GM12891 (cell line): ENCODE measurements around the gene STXBP5.
"Not testable (repeated sequence)": the region's sequence is repeated elsewhere in the genome, so short reads cannot be mapped to it uniquely, and the experiment has no call there.

Source experiments
- DNase-seq: peaks from one replicate; pipeline ENCODE4 v3.0.0; 2011; ENCODE audit warnings: low spot score; ENCODE audit not compliant: insufficient read length
- FAIRE-seq: peaks from 2 replicates; lab custom pipeline; 2011; peaks lifted over from hg19 to GRCh38; lab: Jason Lieb, UNC
- PAX5 ChIP-seq: IDR thresholded peaks from 2 replicates; pipeline ENCODE4 v1.6.1; 2011; ENCODE audit warnings: low read length, moderate library complexity, mild to moderate bottlenecking; ENCODE audit not compliant: insufficient read depth, severe bottlenecking
- POLR2A ChIP-seq: IDR thresholded peaks from 2 replicates; pipeline ENCODE4 v1.6.1; 2011; ENCODE audit warnings: low read depth, low read length, control low read depth
- POLR2AphosphoS5 ChIP-seq: IDR thresholded peaks from 2 replicates; pipeline ENCODE4 v1.6.1; 2011; ENCODE audit warnings: low read depth, low read length, control low read depth
- POU2F2 ChIP-seq: IDR thresholded peaks from 2 replicates; pipeline ENCODE4 v1.6.1; 2011; ENCODE audit warnings: low read depth, mild to moderate bottlenecking, control low read depth, low read length, moderate library complexity
- SPI1 ChIP-seq: IDR thresholded peaks from 2 replicates; pipeline ENCODE4 v1.6.1; 2011; ENCODE audit warnings: low read depth, low read length, control low read depth
- TAF1 ChIP-seq: IDR thresholded peaks from 2 replicates; pipeline ENCODE4 v1.6.1; 2011; ENCODE audit warnings: low read depth, low read length, control low read depth

STXBP5 gene

GRCh38 chr6:147226163-147226724 is 22.0 kb downstream of the STXBP5 start:
- TF ChIP-seq POU2F2 (no peak), POLR2A (no peak), TAF1 (no peak), POLR2AphosphoS5 (no peak), SPI1 (no peak), PAX5 (no peak)
- no peak for DNase-seq
- no peak for FAIRE-seq

DNA sequence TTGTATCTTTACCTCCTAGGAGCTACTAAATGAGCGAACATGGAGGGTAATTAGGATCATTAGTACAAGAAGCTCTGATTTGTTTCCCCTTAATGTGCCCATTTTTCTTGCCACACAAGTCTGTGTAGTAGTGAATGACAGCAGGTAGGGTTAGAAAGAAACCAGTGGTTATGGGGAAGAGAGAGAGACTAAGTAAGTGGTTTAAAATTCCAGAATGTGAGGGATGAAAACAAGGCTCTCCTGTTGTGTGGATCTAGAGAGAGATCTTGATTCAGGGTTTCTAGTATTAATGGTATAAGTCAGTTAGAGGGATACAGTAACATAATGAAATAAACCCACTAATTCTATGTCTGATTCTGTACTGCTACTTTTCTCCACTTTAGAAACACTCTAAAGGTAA is 22.7 kb downstream of the STXBP5 start:
- no peak for TF ChIP-seq PAX5
- TF ChIP-seq POLR2AphosphoS5, result no peak
- no peak for TF ChIP-seq TAF1
- no peak for TF ChIP-seq SPI1
- TF ChIP-seq POLR2A, result no peak
- no peak for TF ChIP-seq POU2F2
- no peak for FAIRE-seq
- DNase-seq, result no peak

DNA sequence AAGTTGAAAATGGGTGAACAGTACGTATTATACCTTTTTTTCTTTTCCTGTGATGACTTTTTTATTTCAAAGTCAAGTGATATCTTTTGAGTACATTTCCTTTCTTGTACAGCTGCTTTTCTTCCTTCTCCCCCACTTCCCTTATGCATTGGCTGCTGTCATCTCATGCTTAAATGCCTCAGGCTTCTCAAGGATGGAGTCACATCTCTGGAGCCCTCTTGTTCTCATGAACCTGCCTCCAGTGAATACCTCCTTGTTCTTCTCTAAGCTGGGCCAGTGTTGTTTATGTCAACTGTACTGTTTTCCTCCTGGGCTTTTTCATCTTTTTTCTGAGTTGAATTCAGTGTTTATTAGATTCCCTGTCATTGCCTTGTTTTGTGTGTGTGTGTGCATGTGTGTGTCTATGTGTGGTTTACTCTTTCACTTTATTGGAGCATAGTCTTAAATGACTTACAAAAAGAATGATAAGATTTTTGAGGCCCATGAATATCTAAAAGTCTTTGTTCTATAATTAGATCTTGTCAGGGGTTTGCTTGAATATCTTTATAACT is 23.6 kb downstream of the STXBP5 start:
- no peak for TF ChIP-seq POU2F2
- no peak for TF ChIP-seq PAX5
- TF ChIP-seq POLR2A, result no peak
- TF ChIP-seq SPI1, result no peak
- TF ChIP-seq TAF1, result no peak
- TF ChIP-seq POLR2AphosphoS5, result no peak
- no peak for DNase-seq

DNA sequence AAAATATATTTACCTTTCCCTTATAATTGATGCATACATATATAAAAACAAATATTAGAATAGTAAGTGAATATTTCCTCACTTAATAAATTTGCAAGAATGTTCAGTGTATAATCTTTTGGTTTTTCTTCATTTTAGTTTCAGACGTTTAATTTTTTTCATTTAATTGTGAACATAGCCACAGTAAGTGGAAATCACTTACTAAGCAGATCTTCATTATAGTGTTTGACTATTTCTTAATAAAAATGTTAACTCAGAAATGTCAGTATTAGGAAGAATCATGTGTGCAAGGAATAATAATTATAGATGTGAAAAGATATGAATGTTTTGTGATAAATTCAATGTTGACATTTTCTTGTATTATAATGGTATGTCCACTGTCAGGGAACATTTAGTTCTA is 27.4 kb downstream of the STXBP5 start:
- DNase-seq (no peak), FAIRE-seq (no peak)
- TF ChIP-seq PAX5 (no peak), POU2F2 (no peak), POLR2A (no peak), POLR2AphosphoS5 (no peak)

More for the DNA sequence above, 23.6 kb downstream of the STXBP5 start:
- no peak for FAIRE-seq

DNA sequence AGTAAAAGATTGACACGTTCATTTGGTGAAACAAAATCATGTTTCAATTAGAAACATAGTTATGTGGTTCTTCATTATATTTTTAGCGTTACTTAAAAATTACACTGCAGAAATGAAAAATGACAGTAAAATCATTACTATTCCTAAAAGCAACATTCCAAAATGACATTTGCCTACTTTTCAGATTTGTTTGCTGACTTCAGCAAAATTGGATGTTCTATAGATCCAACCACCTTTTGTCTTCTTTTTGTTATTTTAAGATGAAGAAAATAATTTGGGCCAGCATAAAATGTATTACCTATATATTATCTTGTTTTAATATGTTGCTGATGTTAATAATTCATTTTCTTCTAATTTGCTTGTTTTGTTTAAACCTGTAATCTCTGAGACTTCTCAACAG is 30.5 kb downstream of the STXBP5 start:
- TF ChIP-seq TAF1 (no peak), POU2F2 (no peak), SPI1 (no peak), PAX5 (no peak), POLR2AphosphoS5 (no peak), POLR2A (no peak)
- no peak for DNase-seq
- FAIRE-seq, result no peak

- no peak for DNase-seq
- TF ChIP-seq PAX5 (no peak), TAF1 (no peak), POLR2AphosphoS5 (no peak), POU2F2 (no peak), SPI1 (no peak), POLR2A (no peak)
- FAIRE-seq, result no peak
Observed at GRCh38 chr6:147238164-147238563, 33.9 kb downstream of the STXBP5 start.

- TF ChIP-seq PAX5 (no peak), SPI1 (no peak), POLR2A (no peak)
- DNase-seq (no peak), FAIRE-seq (no peak)
Observed at GRCh38 chr6:147238906-147239305, 34.7 kb downstream of the STXBP5 start.

GRCh38 chr6:147244832-147245231 is 40.6 kb downstream of the STXBP5 start:
- TF ChIP-seq POLR2A, result no peak
- no peak for TF ChIP-seq POLR2AphosphoS5
- TF ChIP-seq POU2F2, result no peak
- no peak for TF ChIP-seq PAX5
- no peak for TF ChIP-seq TAF1
- TF ChIP-seq SPI1, result no peak
- FAIRE-seq, result no peak
- DNase-seq, result no peak

DNA sequence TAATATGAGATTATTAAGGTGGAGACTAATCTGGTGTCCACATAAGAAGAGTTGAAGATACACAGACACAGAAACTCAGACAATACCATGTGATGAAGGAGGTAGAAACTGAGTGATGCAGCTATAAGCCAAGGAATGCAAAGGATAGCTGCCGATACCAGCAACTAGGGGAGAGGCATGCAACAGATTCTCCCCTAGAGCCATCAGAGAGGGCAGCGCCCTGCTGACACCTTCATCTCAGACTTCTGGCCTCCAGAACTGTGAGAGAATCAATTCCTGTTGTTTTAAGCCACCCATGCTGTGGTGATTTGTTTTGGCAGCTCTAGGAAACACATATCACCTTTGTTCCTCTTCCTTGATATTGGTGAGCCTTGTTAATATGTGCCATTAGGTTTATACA is 41.5 kb downstream of the STXBP5 start:
- FAIRE-seq (no peak), DNase-seq (no peak)
- TF ChIP-seq PAX5 (no peak), TAF1 (no peak), SPI1 (no peak), POLR2A (no peak), POU2F2 (no peak), POLR2AphosphoS5 (no peak)

DNA sequence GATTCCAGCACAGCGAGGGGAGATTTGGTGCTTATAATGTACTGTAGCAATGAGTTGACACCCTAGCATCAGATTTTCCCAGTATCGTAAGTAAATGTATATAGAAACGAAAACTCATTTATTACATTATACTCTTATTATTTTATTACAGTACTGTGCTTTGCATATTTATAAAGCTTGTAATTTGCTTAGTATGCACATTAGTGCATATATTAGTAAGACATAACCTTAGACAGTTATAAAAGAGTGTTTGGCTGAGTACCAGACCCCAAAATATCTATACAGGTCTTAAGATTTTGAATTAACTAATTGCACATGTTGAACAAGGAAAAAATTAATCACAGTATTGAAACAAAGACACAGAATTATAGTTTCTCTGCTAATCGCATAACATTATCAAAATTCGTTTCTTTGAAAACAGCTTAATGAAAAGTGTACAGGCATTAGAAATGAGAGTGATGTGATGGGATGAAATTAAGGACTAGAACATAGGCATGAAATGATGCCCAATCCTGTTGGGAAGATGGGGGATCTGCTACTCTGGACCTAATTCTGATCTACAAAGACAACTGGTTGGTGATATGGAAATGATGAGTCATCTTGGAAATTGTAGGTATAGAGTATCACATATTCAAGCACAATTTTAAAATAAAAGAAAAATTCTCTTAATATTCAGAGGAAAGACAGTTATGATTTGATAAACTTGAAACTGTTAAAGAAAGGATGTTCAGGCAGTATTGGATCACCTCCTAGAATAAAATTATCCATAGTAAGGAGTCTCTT is 42.8 kb downstream of the STXBP5 start:
- TF ChIP-seq POLR2A (no peak), POU2F2 (no peak), POLR2AphosphoS5 (no peak), SPI1 (no peak), TAF1 (no peak), PAX5 (no peak)
- FAIRE-seq, result no peak
- DNase-seq, result no peak

GRCh38 chr6:147248859-147249258 is 44.6 kb downstream of the STXBP5 start:
- FAIRE-seq (no peak), DNase-seq (no peak)
- TF ChIP-seq SPI1, result no peak

- FAIRE-seq (no peak), DNase-seq (no peak)
- no peak for TF ChIP-seq POU2F2
- TF ChIP-seq POLR2AphosphoS5, result no peak
- TF ChIP-seq PAX5, result no peak
- TF ChIP-seq TAF1, result no peak
- TF ChIP-seq POLR2A, result no peak
- no peak for TF ChIP-seq SPI1
Observed at GRCh38 chr6:147251072-147251471, 46.9 kb downstream of the STXBP5 start.

- not testable (repeated sequence) for DNase-seq, FAIRE-seq
Observed at GRCh38 chr6:147254929-147255473, 50.8 kb downstream of the STXBP5 start.
